HCT116 (cell line): ENCODE results near the gene SGCA. TPM values are rescaled to one million over a fixed set of nuclear protein-coding genes. Genes with fewer than 3 reads are reported as not detected.

Experiments
- ATAC-seq: fragments of 200-7000 bp; cut with Tn5 transposase; 2 replicates; pipeline ENCODE4 v1.9.1; 2020; ENCODE audit warnings: mild to moderate bottlenecking, moderate library complexity
- BruUV-seq: library from RNA; stranded (reverse); fragments of 400-500 nt; replicated peaks from 2 replicates; lab custom pipeline; 2021; lab: Mats Ljungman, UMichigan
- CTCF ChIA-PET: fragments of 300-600 bp; sonication (Branson Sonifier 250); formaldehyde crosslinking; loops from one replicate; lab custom pipeline; 2021; ENCODE audit warnings: antibody characterized with exemption; lab: Charles Lee
- POLR2A ChIA-PET: fragments of 300-600, 350-600 bp; sonication (Branson Sonifier 250); formaldehyde crosslinking; loops from one replicate; lab custom pipeline; 2021; ENCODE audit warnings: antibody characterized with exemption; lab: Charles Lee
- RAD21 ChIA-PET, 2 experiments: fragments of 300-600 bp; sonication (Branson Sonifier 250); formaldehyde crosslinking; loops; one replicate each; lab custom pipeline; 2023; ENCODE audit warnings: low total read pairs in 2 of 2; ENCODE audit not compliant: uncharacterized antibody in 2 of 2, unreplicated experiment in 2 of 2, low non-redundant PET in 1 of 2; lab: Charles Lee
- DNase-seq: peaks from one replicate; pipeline ENCODE4 v3.0.0-alpha.2; 2010; ENCODE audit warnings: low read depth, low spot score
- H2AFZ ChIP-seq: fragments of 200-600 bp; shearing (Covaris generic), sonication (generic); 2 replicates; pipeline ENCODE4 v1.6.1; 2017; ENCODE audit warnings: low read depth, mixed run types, mixed read lengths, antibody characterized with exemption, low read length; ENCODE audit not compliant: poor library complexity, severe bottlenecking
- H3K27ac ChIP-seq: 2 replicates; pipeline ENCODE4 v1.5.1; 2012; ENCODE audit warnings: low read depth, low read length
- H3K27me3 ChIP-seq: fragments of 200-600 bp; sonication (generic); 2 replicates; pipeline ENCODE4 v1.6.1; 2016; ENCODE audit warnings: mixed run types, low read length, mixed read lengths; ENCODE audit not compliant: insufficient read depth
- H3K36me3 ChIP-seq, 2 experiments: fragments of 200-500 bp in 1 of 2; fragments of 200-600 bp in 1 of 2; sonication (Bioruptor generic) in 1 of 2; sonication (generic) in 1 of 2; 2 replicates each; pipeline versions ENCODE4 v1.5.1 to v1.6.1; 2014 to 2016; ENCODE audit warnings: low read length in 2 of 2, inconsistent platforms in 1 of 2, mixed read lengths in 1 of 2, mixed run types in 1 of 2; ENCODE audit not compliant: insufficient read depth in 2 of 2, control insufficient read depth in 1 of 2
- H3K4me1 ChIP-seq, 2 experiments: fragments of 200-600 bp in 1 of 2; sonication (generic) in 1 of 2; 2 replicates each; pipeline versions ENCODE4 v1.5.1 to v1.6.1; 2012 to 2017; ENCODE audit warnings: low read length in 2 of 2, inconsistent platforms in 1 of 2, mild to moderate bottlenecking in 1 of 2, mixed read lengths in 1 of 2, mixed run types in 1 of 2, moderate library complexity in 1 of 2; ENCODE audit not compliant: insufficient read depth in 2 of 2, control insufficient read depth in 1 of 2
- H3K4me2 ChIP-seq: fragments of 200-600 bp; sonication (generic); 2 replicates; pipeline ENCODE4 v1.6.1; 2017; ENCODE audit warnings: mixed run types, low read length, mixed read lengths
- H3K4me3 ChIP-seq, 2 experiments: fragments of 200-600 bp in 1 of 2; sonication (generic) in 1 of 2; replicated peaks in 1 of 2; 2 replicates each; pipeline ENCODE4 v1.5.1; 2011 to 2016; ENCODE audit warnings: low read length in 2 of 2, control low read depth in 1 of 2, low read depth in 1 of 2, mild to moderate bottlenecking in 1 of 2, mixed read lengths in 1 of 2, mixed run types in 1 of 2
- H3K79me2 ChIP-seq: fragments of 200-600 bp; sonication (generic); 2 replicates; pipeline ENCODE4 v1.6.1; 2017; ENCODE audit warnings: mild to moderate bottlenecking, mixed run types, low read length, moderate library complexity, mixed read lengths; ENCODE audit not compliant: insufficient read depth
- H3K9ac ChIP-seq: fragments of 200-600 bp; sonication (generic); 2 replicates; pipeline ENCODE4 v1.6.1; 2016; ENCODE audit warnings: low read length, mixed read lengths
- H3K9me2 ChIP-seq: fragments of 200-600 bp; sonication (generic), shearing (Covaris generic); 2 replicates; pipeline ENCODE4 v1.6.1; 2017; ENCODE audit warnings: mixed run types, mild to moderate bottlenecking, moderate library complexity; ENCODE audit not compliant: insufficient read depth
- H3K9me3 ChIP-seq, 2 experiments: fragments of 200-500 bp in 1 of 2; fragments of 200-600 bp in 1 of 2; sonication (Bioruptor generic) in 1 of 2; sonication (generic) in 1 of 2; 2 replicates each; pipeline ENCODE4 v1.6.1; 2014 to 2017; ENCODE audit warnings: low read length in 2 of 2, mixed read lengths in 2 of 2, inconsistent platforms in 1 of 2, low read depth in 1 of 2, mild to moderate bottlenecking in 1 of 2, mixed run types in 1 of 2, moderate library complexity in 1 of 2; ENCODE audit not compliant: control insufficient read depth in 1 of 2, insufficient read depth in 1 of 2
- H4K20me1 ChIP-seq: fragments of 200-600 bp; sonication (generic), shearing (Covaris generic); 2 replicates; pipeline ENCODE4 v1.6.1; 2017; ENCODE audit warnings: mixed run types, mild to moderate bottlenecking, moderate library complexity; ENCODE audit not compliant: insufficient read depth
- ATF3 ChIP-seq: IDR thresholded peaks from 2 replicates; pipeline ENCODE4 v1.6.1; 2012
- CBX3 ChIP-seq: IDR thresholded peaks from 2 replicates; pipeline ENCODE4 v1.6.1; 2012; ENCODE audit warnings: low read depth
- CEBPB ChIP-seq: IDR thresholded peaks from 2 replicates; pipeline ENCODE4 v1.6.1; 2012; ENCODE audit warnings: low read depth
- ELF1 ChIP-seq: IDR thresholded peaks from 2 replicates; pipeline ENCODE4 v1.6.1; 2012; ENCODE audit warnings: low read depth, borderline replicate concordance
- FOSL1 ChIP-seq: IDR thresholded peaks from 2 replicates; pipeline ENCODE4 v1.6.1; 2012; ENCODE audit warnings: low read depth
- JUND ChIP-seq: IDR thresholded peaks from 2 replicates; pipeline ENCODE4 v1.6.1; 2012
- MAX ChIP-seq: IDR thresholded peaks from 2 replicates; pipeline ENCODE4 v1.6.1; 2012
- POLR2AphosphoS5 ChIP-seq: IDR thresholded peaks from 2 replicates; pipeline ENCODE4 v1.6.1; 2011; ENCODE audit warnings: mild to moderate bottlenecking, low read depth, low read length, moderate library complexity
- RAD21 ChIP-seq: IDR thresholded peaks from 2 replicates; pipeline ENCODE4 v1.6.1; 2012; ENCODE audit warnings: low read depth, mild to moderate bottlenecking
- SP1 ChIP-seq: IDR thresholded peaks from 2 replicates; pipeline ENCODE4 v1.6.1; 2012; ENCODE audit warnings: low read depth
- ZNF274 ChIP-seq: fragments of 200-500 bp; sonication (Bioruptor generic); IDR thresholded peaks from 2 replicates; pipeline ENCODE4 v1.6.1; 2014; ENCODE audit warnings: mild to moderate bottlenecking, low read depth, low read length, inconsistent platforms
- intact Hi-C: fragments of 100-400 bp; cut with micrococcal nuclease; formaldehyde crosslinking; loops from 2 replicates; pipeline ENCODE4 v1.10.0; 2022
- total RNA-seq: library from RNA; stranded (reverse); gene quantifications from one replicate; pipeline ENCODE4 v1.2.1, GENCODE V29; 2021; ENCODE audit not compliant: unreplicated experiment

The SGCA gene
- total RNA-seq, 1 experiment from 2014 or later = 0.37 TPM

GRCh38 chr17:50204431-50204830, 38.6 kb downstream of the SGCA start:
- Histone ChIP-seq H3K9ac (no peak overlapping the region), H3K36me3 (no peaks in the 10 kb centered on the region), H2AFZ (no peak overlapping the region), H3K4me1 (peaks cover 4 to 22% of the 10 kb centered on the region in 2 experiments; a peak in 3 of 4 replicates), H3K4me2 (no peak overlapping the region), H3K9me2 (no peaks in the 10 kb centered on the region), H3K79me2 (no peaks in the 10 kb centered on the region), H3K4me3 (no peak overlapping the region), H3K27me3 (no peaks in the 10 kb centered on the region), H3K9me3 (no peaks in the 10 kb centered on the region), H3K27ac (no peak overlapping the region), H4K20me1 (no peaks in the 10 kb centered on the region)
- ATAC-seq (no peak), DNase-seq (no peak)
- intact Hi-C loops = no loop called here
- POLR2A ChIA-PET = interaction anchor here (0.7 to 1.4 kb wide), 3 partner anchors 12 to 140 kb away, joined by 3 read pairs; no protein-coding TSS in a partner anchor
- CTCF ChIA-PET = interaction anchor here (0.7 to 2.6 kb wide), 8 partner anchors 9 to 131 kb away, joined by 3 to 5 read pairs (median 3); partner anchors contain the start of gene TMEM92
- BruUV-seq = no TSS peak
- TF ChIP-seq ZNF274 (no peak), FOSL1 (no peak), ELF1 (no peak), RAD21 (no peak), CBX3 (no peak), CEBPB (no peak), JUND (no peak), POLR2AphosphoS5 (no peak), ATF3 (no peak), MAX (no peak), SP1 (no peak)
- RAD21 ChIA-PET = no interaction called here
